Stimulated activated CD4-positive, alpha-beta T cell treated with anti-CD3 and anti-CD28 coated beads, Interleukin-12 subunit alpha, Interleukin-12 subunit beta, amount 100 ng/mL, for 24 hours (primary cell): ENCODE measurements around the gene RRH.
"Not testable (repeated sequence)": the region's sequence is repeated elsewhere in the genome, so short reads cannot be mapped to it uniquely, and the experiment has no call there.

Source experiments
- DNase-seq, 2 experiments: peaks; one replicate each; pipeline ENCODE4 v3.0.0-alpha.2; 2020; ENCODE audit warnings: low read depth in 2 of 2

The RRH gene

DNA sequence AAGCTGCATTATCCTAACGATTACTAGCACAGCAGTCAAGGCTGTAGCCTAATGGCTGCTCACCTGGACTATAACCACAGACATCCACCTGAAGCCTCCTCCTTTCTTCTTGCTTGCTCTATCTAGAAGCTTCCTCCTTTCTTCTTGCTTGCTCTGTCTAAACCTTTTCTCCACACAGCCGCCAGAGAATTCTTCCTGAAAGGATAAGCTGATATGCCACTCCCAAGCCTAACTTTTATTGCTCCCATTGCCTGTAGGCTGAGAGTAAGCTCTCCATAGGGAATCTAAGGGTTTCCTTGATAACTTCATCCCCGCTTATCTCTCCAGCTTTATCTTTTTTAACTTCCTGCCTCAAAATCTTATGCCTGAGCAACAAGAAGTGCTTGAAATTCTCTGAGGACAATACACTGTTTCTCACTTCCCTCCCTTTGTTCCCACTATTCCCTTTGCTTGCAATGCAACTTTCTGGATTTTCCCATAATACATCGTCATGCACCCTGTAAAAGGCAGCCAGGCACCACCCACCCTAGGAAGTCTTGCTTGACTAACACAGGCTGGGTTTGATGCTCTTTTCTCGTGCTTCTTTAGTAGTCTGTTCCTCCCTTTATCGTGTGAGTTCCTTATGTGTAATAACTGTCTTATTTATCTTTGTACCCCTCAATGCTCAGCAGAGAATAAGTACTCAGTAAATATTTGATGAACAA is 18.8 kb downstream of the RRH start:
- DNase-seq: no peak

- no peak for DNase-seq
Measured at GRCh38 chr4:109847896-109848442, 20.2 kb downstream of the RRH start, which contains the start of gene LRIT3. Gene LRIT3, plus strand, starts transcription at chr4:109848107. Its CDS starts 95 bp downstream, at chr4:109848202.

- DNase-seq: no peak
Measured at GRCh38 chr4:109848501-109848900, 20.7 kb downstream of the RRH start.

DNA sequence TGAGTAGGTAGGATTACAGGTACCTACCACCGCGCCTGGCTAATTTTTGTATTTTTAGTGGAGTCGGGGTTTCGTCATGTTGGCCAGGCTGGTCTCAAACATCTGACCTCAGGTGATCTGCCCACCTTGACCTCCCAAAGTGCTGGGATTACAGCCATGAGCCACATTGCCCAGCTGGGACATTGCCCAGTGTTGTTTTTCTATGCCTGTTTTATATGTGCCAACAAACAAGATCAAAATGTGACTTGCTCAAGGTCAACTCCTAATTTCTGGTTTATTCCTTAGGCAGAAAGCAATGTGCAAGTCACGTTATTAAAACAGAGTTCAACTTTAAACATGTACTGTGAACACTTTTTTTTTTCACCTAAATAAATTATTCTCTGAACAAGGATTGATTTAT is 22.8 kb downstream of the RRH start:
- no peak for DNase-seq

- not testable (repeated sequence) for DNase-seq
Measured at GRCh38 chr4:109859426-109860300, 31.9 kb downstream of the RRH start.

- DNase-seq: no peak
Measured at GRCh38 chr4:109861271-109861670, 33.5 kb downstream of the RRH start.

- DNase-seq: no peak
Measured at GRCh38 chr4:109861916-109862511, 34.2 kb downstream of the RRH start.

GRCh38 chr4:109864134-109864533 is 36.4 kb downstream of the RRH start:
- DNase-seq: no peak

GRCh38 chr4:109870061-109870460 is 42.3 kb downstream of the RRH start:
- DNase-seq: no peak

DNA sequence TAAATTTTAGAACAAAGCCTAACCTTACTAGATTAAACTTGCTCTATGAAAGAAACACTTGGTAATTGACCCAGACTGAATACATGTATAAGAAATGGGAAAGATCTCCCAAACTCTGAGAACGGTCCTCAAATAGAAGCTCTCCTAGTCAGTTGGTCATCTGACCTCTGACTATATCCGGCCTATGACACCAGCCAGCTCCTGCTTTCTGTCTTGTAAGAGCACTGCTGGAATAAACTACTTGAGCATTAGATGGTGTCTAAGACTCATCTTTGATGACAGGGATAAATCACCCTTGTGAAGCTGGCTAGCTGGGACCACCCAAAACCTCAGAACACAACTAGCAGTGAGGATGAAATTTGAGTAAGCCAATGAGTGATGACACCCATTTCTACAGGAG is 44.3 kb downstream of the RRH start:
- DNase-seq: no peak

- DNase-seq: no peak
Measured at GRCh38 chr4:109872950-109873656, 45.3 kb downstream of the RRH start.

DNA sequence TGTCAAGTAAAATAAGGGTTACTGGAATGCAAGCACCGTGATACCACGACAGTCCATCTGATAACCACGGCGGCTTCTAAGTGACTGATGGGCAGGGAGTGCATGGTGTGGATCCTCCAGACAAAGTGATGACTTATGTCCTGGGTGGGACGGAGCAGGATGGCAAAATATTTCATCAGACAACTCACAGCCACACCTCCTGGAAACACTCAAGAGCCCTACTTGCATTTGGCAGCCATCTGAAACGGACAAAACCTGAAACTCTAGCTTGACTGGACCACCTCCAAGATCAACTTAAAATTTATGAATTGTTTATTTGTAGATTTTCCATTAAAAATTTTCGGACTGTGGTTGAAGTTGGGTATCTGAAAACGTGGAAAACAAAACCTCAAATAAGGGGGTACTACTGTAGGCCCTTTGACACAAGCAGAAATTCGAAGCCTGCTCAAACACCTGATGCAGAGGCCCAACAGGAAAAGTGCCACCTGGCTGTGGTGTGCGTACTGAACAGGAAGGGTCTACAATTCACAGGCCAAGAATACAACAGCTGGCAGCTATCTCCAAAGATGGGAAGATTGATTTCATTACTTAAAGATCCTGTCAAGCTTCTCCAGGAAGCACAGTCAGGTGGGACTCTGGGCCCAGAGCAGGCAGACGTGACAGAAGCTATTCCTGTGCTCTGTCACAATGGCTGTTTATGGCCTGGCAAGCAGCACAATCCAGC is 46.2 kb downstream of the RRH start:
- DNase-seq: no peak

GRCh38 chr4:109875106-109875505 is 47.3 kb downstream of the RRH start:
- no peak for DNase-seq

- DNase-seq: not testable (repeated sequence)
Measured at GRCh38 chr4:109875553-109875952, 47.8 kb downstream of the RRH start.

DNA sequence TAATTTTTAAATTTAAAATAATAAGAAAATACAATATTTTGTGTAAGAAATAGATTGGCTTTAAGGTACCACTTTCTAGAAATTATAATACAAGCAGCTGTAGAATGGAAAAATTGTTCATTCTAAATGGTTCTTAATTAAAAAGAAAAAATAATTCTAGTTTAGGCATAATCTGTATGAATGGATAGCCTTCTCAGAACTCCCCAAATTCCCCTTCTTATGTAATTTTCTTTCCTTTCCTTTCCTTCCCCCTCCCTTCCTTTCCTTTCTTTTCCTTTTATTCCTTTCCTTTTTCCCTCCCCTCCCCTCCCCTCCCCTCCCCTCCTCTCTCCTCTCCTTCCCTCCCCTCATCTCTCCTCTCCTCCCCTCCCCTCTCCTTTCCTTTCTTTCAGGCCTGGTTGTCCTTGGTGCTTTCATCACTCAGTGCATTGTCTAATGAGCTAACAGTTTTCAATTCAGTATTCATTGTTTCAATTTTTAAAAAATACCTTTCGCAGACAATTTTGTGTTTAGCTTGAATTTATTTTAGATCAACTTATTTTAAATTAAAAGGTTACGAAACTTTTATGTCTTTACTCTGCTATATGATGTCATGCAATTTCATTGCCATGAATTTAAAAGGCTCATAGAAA is 49.0 kb downstream of the RRH start:
- DNase-seq: no peak

DNA sequence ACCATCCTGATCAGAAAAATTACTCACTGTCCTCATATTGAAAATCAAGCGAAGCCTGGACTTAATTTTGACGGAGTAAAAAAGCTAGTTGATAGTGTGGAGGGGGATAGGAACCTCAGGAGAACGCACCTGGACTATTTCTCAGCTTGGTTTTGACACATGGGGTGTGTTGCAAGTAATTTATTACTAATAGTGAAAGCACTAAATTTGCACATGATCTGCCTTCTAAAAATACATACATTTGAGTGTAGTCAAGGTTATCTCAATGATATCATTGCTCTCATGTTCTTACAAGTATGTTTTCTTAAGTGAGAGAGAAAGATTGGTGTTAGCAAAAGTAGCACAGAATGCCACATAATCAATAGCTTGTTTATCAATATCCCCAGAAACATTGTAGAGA is 49.6 kb downstream of the RRH start:
- DNase-seq: no peak

DNA sequence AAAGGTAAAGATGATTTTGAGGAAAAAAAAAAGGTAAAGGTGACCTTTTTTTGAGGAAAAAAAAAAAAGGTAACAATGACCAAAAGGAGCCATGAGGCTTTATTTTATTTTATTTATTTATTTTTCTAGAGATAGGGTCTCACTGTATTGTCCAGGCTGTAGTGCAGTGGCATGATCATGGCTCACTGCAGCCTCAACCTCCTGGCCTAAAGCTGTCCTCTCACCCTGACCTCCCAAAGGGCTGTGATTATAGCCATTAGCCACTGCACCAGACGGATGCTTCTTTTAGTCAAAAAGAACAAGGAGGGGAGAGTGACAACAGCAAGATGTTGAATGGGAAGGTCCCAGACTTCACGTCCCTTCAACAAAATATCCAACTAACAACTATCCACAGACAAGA is 50.6 kb downstream of the RRH start:
- no peak for DNase-seq

DNA sequence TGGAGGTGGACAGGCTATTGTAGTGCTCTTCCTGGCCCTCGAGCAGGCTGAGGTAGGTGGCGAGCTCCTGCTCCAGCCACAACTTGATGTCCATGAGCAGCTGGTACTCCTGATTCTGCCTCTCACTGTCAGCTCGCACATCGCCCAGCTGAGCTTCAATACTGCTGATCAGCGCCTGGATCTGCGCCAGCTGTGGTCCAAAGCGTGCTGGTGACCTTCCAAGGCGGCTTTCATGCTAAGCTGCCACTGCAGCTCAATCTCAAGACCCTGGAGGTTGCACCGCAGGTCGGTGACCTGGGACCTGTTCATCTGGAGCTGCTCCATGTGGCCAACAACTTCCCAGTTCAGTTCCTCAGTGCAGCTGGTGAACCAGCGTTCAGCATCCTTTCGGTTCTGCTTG is 51.3 kb downstream of the RRH start:
- DNase-seq: no peak

- no peak for DNase-seq
Measured at GRCh38 chr4:109879636-109880314, 52.0 kb downstream of the RRH start.

- no peak for DNase-seq
Measured at GRCh38 chr4:109886303-109886702, 58.5 kb downstream of the RRH start.
